PC-9 (cell line): ENCODE results near the gene OTUD4. TPM values are rescaled to one million over a fixed set of nuclear protein-coding genes. Genes with fewer than 3 reads are reported as not detected.
A peak's percentile ranks its signal among the peaks of the same experiment; 100 is the strongest.
"Not testable (repeated sequence)": the region's sequence is repeated elsewhere in the genome, so short reads cannot be mapped to it uniquely, and the experiment has no call there.

Experiments
- Bru-seq: library from RNA; stranded (reverse); fragments of 400-500 nt; gene quantifications from one replicate; lab custom pipeline; 2021; lab: Mats Ljungman, UMichigan
- BruChase-seq, 2 experiments: library from RNA; stranded (reverse); fragments of 400-500 nt; gene quantifications; one replicate each; lab custom pipeline; 2021; lab: Mats Ljungman, UMichigan
- BruUV-seq: library from RNA; stranded (reverse); fragments of 400-500 nt; replicated peaks from 2 replicates; lab custom pipeline; 2021; lab: Mats Ljungman, UMichigan
- CTCF ChIA-PET: fragments of 300-600 bp; sonication (Branson Sonifier 250); formaldehyde crosslinking; loops from one replicate; lab custom pipeline; 2022; ENCODE audit warnings: antibody characterized with exemption; lab: Charles Lee
- POLR2A ChIA-PET: fragments of 300-600 bp; sonication (Branson Sonifier 250); formaldehyde crosslinking; loops from one replicate; lab custom pipeline; 2022; ENCODE audit warnings: antibody characterized with exemption; ENCODE audit not compliant: unreplicated experiment; lab: Charles Lee
- DNase-seq, 2 experiments: peaks; one replicate each; pipeline versions ENCODE4 v3.0.0 to v3.0.0-alpha.2; 2015 to 2022; ENCODE audit warnings: mixed read lengths in 1 of 2
- H2AFZ ChIP-seq: fragments of 200-600 bp; sonication (generic); 2 replicates; pipeline ENCODE4 v1.8.1; 2017; ENCODE audit warnings: antibody characterized with exemption
- H3F3A ChIP-seq: fragments of 200-600 bp; sonication (generic); 2 replicates; pipeline ENCODE4 v1.8.1; 2017; ENCODE audit warnings: antibody characterized with exemption, mild to moderate bottlenecking, low read depth; ENCODE audit not compliant: insufficient read depth
- H3K27ac ChIP-seq: fragments of 200-600 bp; sonication (generic); 2 replicates; pipeline ENCODE4 v1.6.1; 2016; ENCODE audit warnings: mixed run types
- H3K27me3 ChIP-seq: fragments of 200-600 bp; sonication (generic); 2 replicates; pipeline ENCODE4 v1.6.1; 2016; ENCODE audit warnings: low read depth, mixed run types; ENCODE audit not compliant: insufficient read depth
- H3K36me3 ChIP-seq: fragments of 200-600 bp; sonication (generic); 2 replicates; pipeline ENCODE4 v1.6.1; 2016; ENCODE audit warnings: low read depth, mixed run types
- H3K4me1 ChIP-seq: fragments of 200-600 bp; sonication (generic); replicated peaks from 2 replicates; pipeline ENCODE4 v1.6.1; 2016; ENCODE audit warnings: mixed run types; ENCODE audit not compliant: insufficient read depth
- H3K4me2 ChIP-seq: fragments of 200-600 bp; sonication (generic); 2 replicates; pipeline ENCODE4 v1.6.1; 2017; ENCODE audit warnings: mixed run types
- H3K4me3 ChIP-seq: fragments of 200-600 bp; sonication (generic); 2 replicates; pipeline ENCODE4 v1.6.1; 2016; ENCODE audit warnings: mixed run types
- H3K79me2 ChIP-seq: fragments of 200-600 bp; sonication (generic); 2 replicates; pipeline ENCODE4 v1.6.1; 2017; ENCODE audit warnings: low read depth, mixed run types
- H3K9me2 ChIP-seq: fragments of 200-600 bp; sonication (generic); 2 replicates; pipeline ENCODE4 v1.8.1; 2017; ENCODE audit warnings: mild to moderate bottlenecking; ENCODE audit not compliant: insufficient read depth
- H3K9me3 ChIP-seq: fragments of 200-600 bp; sonication (generic); 2 replicates; pipeline ENCODE4 v1.8.1; 2016; ENCODE audit warnings: low read depth; ENCODE audit not compliant: insufficient read depth
- H4K20me1 ChIP-seq: fragments of 200-600 bp; sonication (generic); 2 replicates; pipeline ENCODE4 v1.8.1; 2017; ENCODE audit not compliant: insufficient read depth
- CTCF ChIP-seq: fragments of 200-600 bp; sonication (generic); conservative IDR thresholded peaks from 2 replicates; pipeline ENCODE4 v1.6.1; 2017; ENCODE audit warnings: mixed run types, antibody characterized with exemption, mild to moderate bottlenecking, moderate library complexity
- EZH2 ChIP-seq: fragments of 200-600 bp; sonication (generic); IDR thresholded peaks from 2 replicates; pipeline ENCODE4 v1.8.0; 2017; ENCODE audit warnings: antibody characterized with exemption, low read depth
- intact Hi-C: fragments of 100-400 bp; cut with micrococcal nuclease; formaldehyde crosslinking; loops from one replicate; pipeline ENCODE4 v1.10.0; 2022; ENCODE audit not compliant: unreplicated experiment
- long read RNA-seq: library from polyadenylated mRNA; stranded (forward); transcript quantifications from one replicate; pipeline ENCODE4 v2.0.0, GENCODE V29; 2022
- total RNA-seq: library from RNA; stranded (reverse); gene quantifications from 2 replicates; pipeline ENCODE4 v1.2.3, GENCODE V29; 2021

The OTUD4 gene
- total RNA-seq (43.5 and 44.2 TPM in 2 replicates), Bru-seq, nascent RNA (percentile 91 among the genes with signal in this experiment), BruChase-seq, experiment 1, labeled RNA remaining after a 2-hour chase (percentile 96 among the genes with signal in this experiment), BruChase-seq, experiment 2, labeled RNA remaining after a 6-hour chase (percentile 93 among the genes with signal in this experiment)
- long read RNA-seq, full-length matches to known transcripts = 6 of 11 reads
- long read RNA-seq, partial matches to known transcripts = 1 of 11 reads
- long read RNA-seq, other reads (novel, unspliced or antisense) = 4 of 11 reads

GRCh38 chr4:145180298-145181090 is at the start of gene OTUD4:
Gene OTUD4, minus strand, starts transcription at chr4:145180589. Its CDS starts 616 bp downstream, at chr4:145179973.
- peak; percentile 71 to 94 for DNase-seq
- peak within 1 kb of the TSS; percentile 95 for H3K4me3 ChIP-seq
- no peaks in the 10 kb centered on the region for H3K9me2 ChIP-seq
- intact Hi-C loops = loop anchor here (1.0 kb wide), 1 partner anchor 15 kb away; no protein-coding TSS in a partner anchor
- H3K79me2 ChIP-seq = peaks cover 40% of the 10 kb centered on the region
- H3K36me3 ChIP-seq = no peaks in the 10 kb centered on the region
- ChIA-PET POLR2A (interaction anchor here (0.6 to 0.7 kb wide), 2 partner anchors 9 to 756 kb away, joined by 3 to 16 read pairs; no protein-coding TSS in a partner anchor), CTCF (no interaction called here)
- H2AFZ ChIP-seq = peak within 1 kb of the TSS; percentile 83
- TF ChIP-seq EZH2 (no peak), CTCF (no peak)
- H3K4me2 ChIP-seq = peak within 1 kb of the TSS; percentile 98
- no TSS peak for BruUV-seq
- H3K9me3 ChIP-seq = no peaks in the 10 kb centered on the region
- H3F3A ChIP-seq = peaks cover 6% of the 10 kb centered on the region; the same call in 1 of the 2 replicates
- H3K27me3 ChIP-seq = no peaks in the 10 kb centered on the region
- peaks cover 14% of the 10 kb centered on the region for H3K4me1 ChIP-seq
- H3K27ac ChIP-seq = peak within 1 kb of the TSS; percentile 79
- H4K20me1 ChIP-seq = peaks cover 16% of the 10 kb centered on the region; the same call in 1 of the 2 replicates

GRCh38 chr4:145223228-145223627 is 42.8 kb upstream of the OTUD4 start:
- H3K79me2 ChIP-seq, BruUV-seq, DNase-seq, H3K9me2 ChIP-seq, H3K4me3 ChIP-seq, intact Hi-C loops, H4K20me1 ChIP-seq, H3K4me2 ChIP-seq, H3K27me3 ChIP-seq, H3K27ac ChIP-seq, H3K9me3 ChIP-seq, CTCF ChIA-PET, H3F3A ChIP-seq, H3K4me1 ChIP-seq, H3K36me3 ChIP-seq, H2AFZ ChIP-seq, POLR2A ChIA-PET: not testable (repeated sequence)

- BruUV-seq, POLR2A ChIA-PET: not testable (repeated sequence)
Observed at GRCh38 chr4:145221529-145221928, 41.1 kb upstream of the OTUD4 start.

GRCh38 chr4:145219090-145219489 is 38.7 kb upstream of the OTUD4 start:
- H3K27me3 ChIP-seq = no peaks in the 10 kb centered on the region
- H3K4me2 ChIP-seq = no peak overlapping the region
- POLR2A ChIA-PET = interaction anchor here (0.6 kb wide), 1 partner anchor 301 kb away, joined by 5 read pairs; no protein-coding TSS in a partner anchor
- BruUV-seq = no TSS peak
- H3K27ac ChIP-seq = no peak overlapping the region
- H3K79me2 ChIP-seq = no peaks in the 10 kb centered on the region
- H3K4me3 ChIP-seq = no peak overlapping the region
- H3K9me3 ChIP-seq = no peaks in the 10 kb centered on the region
- intact Hi-C loops = loop anchor here (5.0 to 10.0 kb wide), 3 partner anchors 64 to 1698 kb away; no protein-coding TSS in a partner anchor
- DNase-seq = no peak
- H3K36me3 ChIP-seq = no peaks in the 10 kb centered on the region
- no peaks in the 10 kb centered on the region for H3K9me2 ChIP-seq
- no peaks in the 10 kb centered on the region for H3F3A ChIP-seq
- TF ChIP-seq EZH2 (no peak), CTCF (no peak)
- no peak overlapping the region for H2AFZ ChIP-seq
- H4K20me1 ChIP-seq = no peaks in the 10 kb centered on the region
- CTCF ChIA-PET = no interaction called here
- H3K4me1 ChIP-seq = no peaks in the 10 kb centered on the region

More at GRCh38 chr4:145221529-145221928, 41.1 kb upstream of the OTUD4 start:
- H2AFZ ChIP-seq, H3K9me3 ChIP-seq, H3K4me1 ChIP-seq, H3K36me3 ChIP-seq, H3K27ac ChIP-seq, intact Hi-C loops, H3F3A ChIP-seq, H4K20me1 ChIP-seq, H3K4me2 ChIP-seq, H3K9me2 ChIP-seq, H3K27me3 ChIP-seq, CTCF ChIA-PET, DNase-seq, H3K4me3 ChIP-seq, H3K79me2 ChIP-seq: not testable (repeated sequence)
